Spleen (tissue), 11 donors: ENCODE data around the gene ASH1L. TPM values are rescaled to one million over a fixed set of nuclear protein-coding genes. Genes with fewer than 3 reads are reported as not detected.

Source experiments
- DNase-seq: peaks from one replicate; pipeline ENCODE4 v3.0.0-alpha.2; 2020
- H3K27ac ChIP-seq, 8 donors: fragments of 200-600 bp; sonication (generic) in 7 of 8; 1 replicate in 4 of 8; 2 replicates in 4 of 8; pipeline versions ENCODE4 v1.5.0 to v1.8.0; 2016 to 2021; ENCODE audit warnings: inconsistent platforms in 4 of 8, mild to moderate bottlenecking in 4 of 8, moderate library complexity in 1 of 8
- H3K27me3 ChIP-seq, 7 donors: fragments of 200-600 bp; sonication (generic) in 6 of 7; replicated peaks in 1 of 7; 1 replicate in 4 of 7; 2 replicates in 3 of 7; pipeline versions ENCODE4 v1.5.0 to v1.8.0; 2016 to 2021; ENCODE audit warnings: inconsistent platforms in 3 of 7, mild to moderate bottlenecking in 1 of 7
- H3K36me3 ChIP-seq, 6 donors: fragments of 200-600 bp; sonication (generic) in 5 of 6; 1 replicate in 4 of 6; 2 replicates in 2 of 6; pipeline versions ENCODE4 v1.5.0 to v1.8.0; 2016 to 2021; ENCODE audit warnings: inconsistent platforms in 2 of 6
- H3K4me1 ChIP-seq, 6 donors: fragments of 200-600 bp; sonication (generic) in 5 of 6; 1 replicate in 3 of 6; 2 replicates in 3 of 6; pipeline versions ENCODE4 v1.5.0 to v1.8.0; 2016 to 2021; ENCODE audit warnings: inconsistent platforms in 3 of 6
- H3K4me3 ChIP-seq, 8 donors: fragments of 200-600 bp; sonication (generic) in 7 of 8; 1 replicate in 4 of 8; 2 replicates in 4 of 8; pipeline versions ENCODE4 v1.5.0 to v1.8.0; 2016 to 2021; ENCODE audit warnings: inconsistent platforms in 4 of 8, mild to moderate bottlenecking in 4 of 8, moderate library complexity in 2 of 8
- H3K9me3 ChIP-seq, 8 donors: fragments of 200-600 bp; sonication (generic) in 7 of 8; 1 replicate in 4 of 8; 2 replicates in 4 of 8; pipeline versions ENCODE4 v1.5.0 to v1.8.0; 2016 to 2021; ENCODE audit warnings: inconsistent platforms in 4 of 8
- POLR2A ChIP-seq, 3 donors: fragments of 450-650 bp; IDR thresholded peaks; one replicate each; pipeline ENCODE4 v1.5.1; 2017; ENCODE audit warnings: antibody characterized with exemption in 3 of 3, mild to moderate bottlenecking in 1 of 3
- POLR2AphosphoS5 ChIP-seq, 3 donors: sonication (generic); formaldehyde crosslinking; IDR thresholded peaks; one replicate each; pipeline ENCODE4 v1.5.1; 2017; ENCODE audit warnings: antibody characterized with exemption in 3 of 3
- WGBS, 5 donors: extraction: QIAGEN DNeasy Blood & Tissue Kit in 3 of 5; methylation state at CpG; one replicate each; pipeline versions ENCODE4 v1.1.5 to v1.1.7; 2013 to 2018; 5-methylcytosine and 5-hydroxymethylcytosine counted together
- intact Hi-C: fragments of 100-400 bp; cut with DNase I; formaldehyde crosslinking; loops from one replicate; pipeline ENCODE4 v1.15.0; 2023; ENCODE audit warnings: low total_unique reads
- polyA plus RNA-seq, 3 donors: library from polyadenylated mRNA; stranded (reverse); fragments of 200-250 nt; gene quantifications; one replicate each; pipeline ENCODE4 v1.2.1, GENCODE V29; 2013
- total RNA-seq, 7 donors: library from RNA; depleted of rRNA in 3 of 7; stranded (reverse); fragments of >200 nt in 3 of 7; fragmentation: NEBNext Ultra II Directional in 4 of 7; extraction: Animal tissue kit (Norgen Biotek cat#: 25700) in 4 of 7; gene quantifications; one replicate each; pipeline versions ENCODE4 v1.1.0 to v1.2.1, GENCODE V29; 2016 to 2021
- TF ChIP-seq, protein P1 (sequence below), 11 experiments: fragments of 200-600 bp in 7 of 11; fragments of 450-650 bp in 4 of 11; sonication (generic) in 4 of 11; IDR thresholded peaks in 8 of 11; conservative IDR thresholded peaks in 3 of 11; 1 replicate in 7 of 11; 2 replicates in 4 of 11; pipeline versions ENCODE4 v1.4.0 to v1.8.0; 2016 to 2021; ENCODE audit warnings: antibody characterized with exemption in 11 of 11, inconsistent platforms in 4 of 11, mild to moderate bottlenecking in 1 of 11
- donor health status: healthy with polysubstance abuse.
- donor health status: DM: no; HTN: no; CAD: no; lungs with moderate emphysema.
- donor health status: DM: no; HTN: no; CAD: no.
- donor health status: Bipolar disorder and iron deficiency.
- donor health status: healthy.
- donor health status: DM: no; HTN: no; CAD: no.
- donor health status: DM: yes; HTN: yes; CAD: no.

ASH1L gene
- total and polyA plus RNA-seq, 10 donors = 2.5 to 89.8 (median 69.1) TPM

DNA sequence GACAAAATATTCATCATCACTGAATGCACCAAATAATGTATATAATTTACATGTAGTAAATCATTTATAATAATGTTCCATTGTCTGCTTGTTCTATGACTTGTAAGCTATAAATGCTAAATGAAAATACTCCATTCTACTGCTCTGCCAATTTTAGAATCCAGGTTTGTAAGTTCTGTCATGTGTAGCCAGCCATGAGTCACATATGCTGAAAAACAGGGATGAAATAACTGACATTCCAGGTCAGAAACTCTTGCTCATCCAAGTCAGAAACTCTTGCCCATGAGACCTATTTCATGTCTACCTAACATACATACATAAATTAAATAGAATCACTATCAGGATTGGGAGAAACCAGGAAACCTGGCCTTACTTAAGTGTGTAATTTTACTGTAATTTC is 95.6 kb downstream of the ASH1L start:
- no peak overlapping the region for H3K4me3 ChIP-seq
- no peak for TF ChIP-seq POLR2AphosphoS5 (IDR thresholded peaks at IDR 0.05)
- no peak for TF ChIP-seq POLR2A (IDR thresholded peaks at IDR 0.05)
- peaks cover 0 to 45% (median 10%) of the 10 kb centered on the region in 6 donors for H3K36me3 ChIP-seq
- DNase-seq = no peak
- H3K27ac ChIP-seq = peak overlapping the region in 1 of 8 donors; percentile 12
- peaks cover 0 to 42% (median 15%) of the 10 kb centered on the region in 6 donors for H3K4me1 ChIP-seq
- H3K27me3 ChIP-seq = no peaks in the 10 kb centered on the region
- H3K9me3 ChIP-seq = peaks cover 3 to 14% (median 12%) of the 10 kb centered on the region in 8 donors
- intact Hi-C loops = no loop called here

DNA sequence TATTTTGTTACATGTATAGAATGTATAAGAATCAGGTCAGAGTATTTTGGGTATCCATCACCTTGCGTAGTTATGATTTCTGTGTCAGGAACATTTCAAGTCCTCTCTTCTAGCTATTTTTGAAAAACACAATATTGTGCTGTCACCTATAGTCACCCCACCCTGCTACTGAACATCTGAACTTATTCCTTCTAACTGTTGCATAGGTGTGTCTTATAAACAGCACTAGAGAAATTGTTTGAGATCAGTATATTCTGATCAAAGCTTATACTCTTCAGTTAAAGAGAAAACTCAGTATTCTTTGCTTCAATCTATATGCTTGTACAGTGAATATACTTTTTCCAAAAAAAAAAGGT is 96.0 kb downstream of the ASH1L start:
- H3K9me3 ChIP-seq = peaks cover 0 to 10% (median 8%) of the 10 kb centered on the region in 8 donors
- intact Hi-C loops = no loop called here
- peak overlapping the region in 1 of 8 donors; percentile 12 for H3K27ac ChIP-seq
- no peaks in the 10 kb centered on the region for H3K27me3 ChIP-seq
- no peak for DNase-seq
- TF ChIP-seq POLR2AphosphoS5 (IDR thresholded peaks at IDR 0.05) (no peak), POLR2A (IDR thresholded peaks at IDR 0.05) (no peak)
- TF ChIP-seq, protein P1, sequence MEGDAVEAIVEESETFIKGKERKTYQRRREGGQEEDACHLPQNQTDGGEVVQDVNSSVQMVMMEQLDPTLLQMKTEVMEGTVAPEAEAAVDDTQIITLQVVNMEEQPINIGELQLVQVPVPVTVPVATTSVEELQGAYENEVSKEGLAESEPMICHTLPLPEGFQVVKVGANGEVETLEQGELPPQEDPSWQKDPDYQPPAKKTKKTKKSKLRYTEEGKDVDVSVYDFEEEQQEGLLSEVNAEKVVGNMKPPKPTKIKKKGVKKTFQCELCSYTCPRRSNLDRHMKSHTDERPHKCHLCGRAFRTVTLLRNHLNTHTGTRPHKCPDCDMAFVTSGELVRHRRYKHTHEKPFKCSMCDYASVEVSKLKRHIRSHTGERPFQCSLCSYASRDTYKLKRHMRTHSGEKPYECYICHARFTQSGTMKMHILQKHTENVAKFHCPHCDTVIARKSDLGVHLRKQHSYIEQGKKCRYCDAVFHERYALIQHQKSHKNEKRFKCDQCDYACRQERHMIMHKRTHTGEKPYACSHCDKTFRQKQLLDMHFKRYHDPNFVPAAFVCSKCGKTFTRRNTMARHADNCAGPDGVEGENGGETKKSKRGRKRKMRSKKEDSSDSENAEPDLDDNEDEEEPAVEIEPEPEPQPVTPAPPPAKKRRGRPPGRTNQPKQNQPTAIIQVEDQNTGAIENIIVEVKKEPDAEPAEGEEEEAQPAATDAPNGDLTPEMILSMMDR (IDR thresholded peaks at IDR 0.05 in 8 of 11, conservative IDR thresholded peaks at IDR 0.05 in 3 of 11) = no peak
- WGBS, 5 donors = 92 to 100% (median 94%) methylated on average over 1 of the region's 1 CpG
- H3K36me3 ChIP-seq = peaks cover 0 to 45% (median 7%) of the 10 kb centered on the region in 6 donors
- H3K4me3 ChIP-seq = no peak overlapping the region
- H3K4me1 ChIP-seq = peaks cover 0 to 42% (median 15%) of the 10 kb centered on the region in 6 donors

DNA sequence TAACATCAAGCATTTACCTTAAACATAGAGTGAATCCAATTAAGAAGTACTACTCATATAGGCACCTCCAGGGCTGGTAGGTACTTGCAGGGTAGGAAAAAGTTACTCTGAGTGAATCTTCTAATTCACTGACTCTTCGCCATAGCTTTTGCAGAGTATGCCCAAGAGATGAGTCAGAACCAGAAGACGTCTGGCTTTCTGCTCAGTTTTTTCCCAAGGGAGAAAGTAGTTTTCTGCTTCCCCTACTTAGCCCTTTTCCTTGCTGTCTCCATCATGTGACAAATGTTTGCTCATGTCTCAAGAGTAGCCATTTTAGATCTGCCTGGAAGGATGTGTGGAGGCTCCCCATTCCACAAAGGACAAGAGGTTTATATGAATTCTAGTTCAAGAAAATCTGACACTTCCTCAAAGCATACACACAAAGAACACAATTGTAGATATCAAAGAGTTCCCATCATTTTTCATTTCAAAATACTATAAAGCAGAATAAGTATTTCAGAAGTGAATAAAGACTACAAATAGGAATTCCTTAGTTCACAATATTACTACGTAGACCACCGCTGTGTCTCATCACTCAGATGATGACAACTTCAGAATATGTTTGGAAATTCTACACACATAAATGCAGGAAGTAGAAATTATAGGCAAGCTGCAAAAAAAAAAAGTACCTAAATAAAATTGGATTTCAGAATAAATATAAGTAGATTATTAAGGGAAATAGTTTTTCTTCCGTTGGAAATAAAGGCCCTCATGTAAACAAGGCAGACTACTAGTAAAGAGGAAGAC is 98.5 kb downstream of the ASH1L start:
- H3K36me3 ChIP-seq = peaks cover 0 to 47% (median 10%) of the 10 kb centered on the region in 6 donors
- 80 to 91% (median 85%) methylated on average over 5 of the region's 5 CpGs for WGBS, 5 donors
- H3K4me3 ChIP-seq = no peak overlapping the region
- peaks cover 0 to 36% (median 15%) of the 10 kb centered on the region in 6 donors for H3K4me1 ChIP-seq
- no peak overlapping the region for H3K27ac ChIP-seq
- TF ChIP-seq POLR2AphosphoS5 (IDR thresholded peaks at IDR 0.05) (no peak), POLR2A (IDR thresholded peaks at IDR 0.05) (no peak)
- TF ChIP-seq, protein P1 (IDR thresholded peaks at IDR 0.05 in 8 of 11, conservative IDR thresholded peaks at IDR 0.05 in 3 of 11) = no peak
- DNase-seq = no peak
- no peaks in the 10 kb centered on the region for H3K9me3 ChIP-seq
- intact Hi-C loops = no loop called here
- H3K27me3 ChIP-seq = no peaks in the 10 kb centered on the region

DNA sequence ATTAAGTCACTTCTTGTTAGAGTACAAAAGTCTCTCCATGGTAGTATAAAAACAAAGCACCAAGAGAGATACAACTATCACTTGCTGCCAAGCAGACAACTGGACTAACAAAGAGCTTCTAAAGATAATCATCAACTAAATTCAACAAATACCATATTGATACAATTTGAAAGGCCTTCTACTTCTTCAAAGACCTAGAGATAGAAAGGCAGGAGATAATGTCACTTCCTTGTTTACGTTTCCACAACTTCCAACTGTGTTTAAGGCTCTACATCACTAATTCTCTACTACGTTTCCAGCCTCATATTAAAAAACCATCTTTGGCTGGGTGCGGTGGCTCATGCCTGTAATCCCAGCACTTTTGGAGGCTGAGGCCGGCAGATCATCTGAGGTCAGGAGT is 104.5 kb downstream of the ASH1L start:
- H3K4me1 ChIP-seq = peaks cover 0 to 9% (median 0%) of the 10 kb centered on the region in 6 donors
- no peak overlapping the region for H3K27ac ChIP-seq
- WGBS, 5 donors = 89 to 96% (median 92%) methylated on average over 4 of the region's 4 CpGs
- TF ChIP-seq, protein P1 (IDR thresholded peaks at IDR 0.05 in 8 of 11, conservative IDR thresholded peaks at IDR 0.05 in 3 of 11) = no peak
- TF ChIP-seq POLR2AphosphoS5 (IDR thresholded peaks at IDR 0.05) (no peak), POLR2A (IDR thresholded peaks at IDR 0.05) (no peak)
- no peak for DNase-seq
- intact Hi-C loops = no loop called here
- H3K9me3 ChIP-seq = no peaks in the 10 kb centered on the region
- no peak overlapping the region for H3K4me3 ChIP-seq
- no peaks in the 10 kb centered on the region for H3K27me3 ChIP-seq
- peaks cover 0 to 87% (median 23%) of the 10 kb centered on the region in 6 donors for H3K36me3 ChIP-seq
